WTC11 (cell line): ENCODE data around the gene BDP1.

Experiments
- CREB1 ChIP-seq: sonication (generic); formaldehyde crosslinking; IDR thresholded peaks from 2 replicates; pipeline ENCODE4 v1.8.0; 2023; ENCODE audit warnings: mild to moderate bottlenecking, missing genetic modification reagents
- CTCF ChIP-seq: fragments of 200-600 bp; IDR thresholded peaks from 2 replicates; pipeline ENCODE4 v1.8.0; 2022; ENCODE audit warnings: antibody characterized with exemption
- JUN ChIP-seq: sonication (generic); formaldehyde crosslinking; IDR thresholded peaks from 2 replicates; pipeline ENCODE4 v1.8.0; 2023; ENCODE audit warnings: mild to moderate bottlenecking, missing genetic modification reagents
- MAX ChIP-seq: sonication (generic); formaldehyde crosslinking; IDR thresholded peaks from 2 replicates; pipeline ENCODE4 v1.8.0; 2022; ENCODE audit warnings: mild to moderate bottlenecking, missing genetic modification reagents
- NFYB ChIP-seq: sonication (generic); formaldehyde crosslinking; conservative IDR thresholded peaks from 2 replicates; pipeline ENCODE4 v1.8.0; 2022; ENCODE audit warnings: low read depth, missing genetic modification reagents
- NR2C2 ChIP-seq: sonication (generic); formaldehyde crosslinking; IDR thresholded peaks from 2 replicates; pipeline ENCODE4 v1.8.0; 2022; ENCODE audit warnings: mild to moderate bottlenecking, missing genetic modification reagents
- TP53 ChIP-seq: sonication (generic); formaldehyde crosslinking; IDR thresholded peaks from 2 replicates; pipeline ENCODE4 v1.8.1; 2023; ENCODE audit warnings: mild to moderate bottlenecking, missing genetic modification reagents
- ZMAT4 ChIP-seq: fragments of 250-450 bp; sonication (Bioruptor Pico); IDR thresholded peaks from 2 replicates; pipeline ENCODE4 v1.9.0; 2021; ENCODE audit warnings: mild to moderate bottlenecking
- ZNF396 ChIP-seq: fragments of 250-450 bp; sonication (Bioruptor Pico); IDR thresholded peaks from 2 replicates; pipeline ENCODE4 v1.8.0; 2021; ENCODE audit warnings: mild to moderate bottlenecking, moderate library complexity, borderline replicate concordance
- ZNF512 ChIP-seq: sonication (generic); formaldehyde crosslinking; IDR thresholded peaks from 2 replicates; pipeline ENCODE4 v1.8.1; 2022; ENCODE audit warnings: missing genetic modification reagents, borderline replicate concordance
- ZNF671 ChIP-seq: fragments of 250-450 bp; sonication (Bioruptor Pico); IDR thresholded peaks from 2 replicates; pipeline ENCODE4 v1.8.0; 2021; ENCODE audit warnings: mild to moderate bottlenecking
- TF ChIP-seq, protein P1 (sequence below): sonication (generic); formaldehyde crosslinking; IDR thresholded peaks from 2 replicates; pipeline ENCODE4 v1.8.0; 2022; ENCODE audit warnings: mild to moderate bottlenecking, missing genetic modification reagents
- TF ChIP-seq, protein P2 (sequence below): sonication (generic); formaldehyde crosslinking; IDR thresholded peaks from 2 replicates; pipeline ENCODE4 v1.8.1; 2023; ENCODE audit warnings: mild to moderate bottlenecking, moderate library complexity, missing genetic modification reagents

DNA sequence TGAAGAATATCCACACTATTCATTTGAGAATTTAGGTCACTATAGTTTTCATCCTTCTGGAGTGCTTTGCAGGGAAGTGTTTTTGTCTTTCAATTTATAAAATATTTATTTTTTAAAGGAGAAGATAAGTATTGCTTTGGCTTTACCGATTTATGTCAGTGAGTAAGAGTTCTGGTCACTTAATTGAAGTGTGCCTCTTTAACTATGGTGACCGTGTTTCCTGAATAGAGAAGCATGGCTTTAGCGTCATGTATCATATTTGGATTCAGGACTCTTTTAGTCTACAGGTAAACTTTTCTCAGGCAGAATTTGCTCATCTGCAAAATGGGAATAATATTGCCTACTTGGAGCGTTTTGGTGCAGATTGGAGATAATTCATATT, 902 bp downstream of the BDP1 start:
- TF ChIP-seq CREB1 (CRISPR knock-in tag) (no peak), CTCF (no peak), NFYB (CRISPR knock-in tag) (no peak), ZNF671 (CRISPR knock-in tag) (no peak), MAX (CRISPR knock-in tag) (no peak), TP53 (CRISPR knock-in tag) (no peak), NR2C2 (no peak), ZNF396 (no peak), ZNF512 (CRISPR knock-in tag) (no peak), ZMAT4 (CRISPR knock-in tag) (no peak), JUN (CRISPR knock-in tag) (no peak)
- TF ChIP-seq, protein P1, sequence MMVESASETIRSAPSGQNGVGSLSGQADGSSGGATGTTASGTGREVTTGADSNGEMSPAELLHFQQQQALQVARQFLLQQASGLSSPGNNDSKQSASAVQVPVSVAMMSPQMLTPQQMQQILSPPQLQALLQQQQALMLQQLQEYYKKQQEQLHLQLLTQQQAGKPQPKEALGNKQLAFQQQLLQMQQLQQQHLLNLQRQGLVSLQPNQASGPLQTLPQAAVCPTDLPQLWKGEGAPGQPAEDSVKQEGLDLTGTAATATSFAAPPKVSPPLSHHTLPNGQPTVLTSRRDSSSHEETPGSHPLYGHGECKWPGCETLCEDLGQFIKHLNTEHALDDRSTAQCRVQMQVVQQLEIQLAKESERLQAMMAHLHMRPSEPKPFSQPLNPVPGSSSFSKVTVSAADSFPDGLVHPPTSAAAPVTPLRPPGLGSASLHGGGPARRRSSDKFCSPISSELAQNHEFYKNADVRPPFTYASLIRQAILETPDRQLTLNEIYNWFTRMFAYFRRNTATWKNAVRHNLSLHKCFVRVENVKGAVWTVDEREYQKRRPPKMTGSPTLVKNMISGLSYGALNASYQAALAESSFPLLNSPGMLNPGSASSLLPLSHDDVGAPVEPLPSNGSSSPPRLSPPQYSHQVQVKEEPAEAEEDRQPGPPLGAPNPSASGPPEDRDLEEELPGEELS (CRISPR knock-in tag) = no peak
- TF ChIP-seq, protein P2, sequence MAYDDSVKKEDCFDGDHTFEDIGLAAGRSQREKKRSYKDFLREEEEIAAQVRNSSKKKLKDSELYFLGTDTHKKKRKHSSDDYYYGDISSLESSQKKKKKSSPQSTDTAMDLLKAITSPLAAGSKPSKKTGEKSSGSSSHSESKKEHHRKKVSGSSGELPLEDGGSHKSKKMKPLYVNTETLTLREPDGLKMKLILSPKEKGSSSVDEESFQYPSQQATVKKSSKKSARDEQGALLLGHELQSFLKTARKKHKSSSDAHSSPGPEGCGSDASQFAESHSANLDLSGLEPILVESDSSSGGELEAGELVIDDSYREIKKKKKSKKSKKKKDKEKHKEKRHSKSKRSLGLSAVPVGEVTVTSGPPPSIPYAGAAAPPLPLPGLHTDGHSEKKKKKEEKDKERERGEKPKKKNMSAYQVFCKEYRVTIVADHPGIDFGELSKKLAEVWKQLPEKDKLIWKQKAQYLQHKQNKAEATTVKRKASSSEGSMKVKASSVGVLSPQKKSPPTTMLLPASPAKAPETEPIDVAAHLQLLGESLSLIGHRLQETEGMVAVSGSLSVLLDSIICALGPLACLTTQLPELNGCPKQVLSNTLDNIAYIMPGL = no peak
